C4-2B (cell line): ENCODE data around the gene TSTD2.

Source experiments
- CTCF ChIP-seq: fragments of 450-650 bp; conservative IDR thresholded peaks from 2 replicates; pipeline ENCODE4 v1.5.1; 2017; ENCODE audit warnings: mild to moderate bottlenecking
- ZFX ChIP-seq: fragments of 450-650 bp; IDR thresholded peaks from 2 replicates; pipeline ENCODE4 v1.6.1; 2017

DNA sequence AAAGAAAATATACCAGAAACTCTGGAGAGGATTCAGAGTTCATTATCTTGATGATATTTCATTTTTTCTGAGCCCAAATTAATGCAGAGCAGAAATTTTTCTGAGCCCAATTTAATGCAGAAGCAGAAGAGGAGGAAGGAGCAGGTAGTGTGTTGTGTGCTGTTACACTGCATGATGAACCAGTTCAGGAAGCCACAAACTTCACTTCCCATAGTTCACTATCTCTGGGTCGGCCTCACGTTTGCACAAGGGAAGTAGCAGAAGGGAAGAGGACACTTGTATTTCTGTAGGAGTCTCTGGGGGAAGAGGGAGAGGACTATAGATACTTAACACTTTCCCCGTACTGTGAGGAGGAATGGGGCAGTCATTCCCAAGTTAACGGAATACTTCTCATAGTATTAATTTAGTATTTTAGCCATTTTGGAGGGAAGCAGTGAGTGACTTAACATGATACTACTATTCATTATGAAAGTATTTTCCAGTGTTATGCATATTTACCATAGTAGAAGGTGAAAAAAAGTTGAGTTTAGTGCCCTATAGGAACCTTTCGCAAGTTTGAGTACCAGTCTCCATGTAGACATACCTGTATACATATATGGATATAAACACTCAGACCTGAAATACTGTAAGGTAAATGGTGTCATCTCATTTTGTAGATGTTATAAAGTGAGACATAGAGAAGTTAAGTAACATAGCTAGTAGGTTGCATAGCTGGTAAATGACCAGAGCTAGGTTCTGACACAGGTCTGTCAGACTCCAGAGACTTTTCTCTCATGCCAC, 33.9 kb upstream of the TSTD2 start:
- TF ChIP-seq CTCF = no peak
- TF ChIP-seq ZFX = no peak
